Muscle of back (tissue), 11 donors: ENCODE measurements around the gene DGKD. TPM values are rescaled to one million over a fixed set of nuclear protein-coding genes. Genes with fewer than 3 reads are reported as not detected.

Experiments
- DNase-seq, 3 donors: peaks; one replicate each; pipeline versions ENCODE4 v3.0.0 to v3.0.0-alpha.2; 2013
- polyA plus RNA-seq, 10 donors: library from polyadenylated mRNA; unstranded; fragments of 120-200 nt; gene quantifications; one replicate each; pipeline ENCODE4 v1.2.1, GENCODE V29; 2013; ENCODE audit not compliant: insufficient read length in 10 of 10

The DGKD gene
- polyA plus RNA-seq, 10 donors: 19.5 to 35.6 (median 22.8) TPM

DNA sequence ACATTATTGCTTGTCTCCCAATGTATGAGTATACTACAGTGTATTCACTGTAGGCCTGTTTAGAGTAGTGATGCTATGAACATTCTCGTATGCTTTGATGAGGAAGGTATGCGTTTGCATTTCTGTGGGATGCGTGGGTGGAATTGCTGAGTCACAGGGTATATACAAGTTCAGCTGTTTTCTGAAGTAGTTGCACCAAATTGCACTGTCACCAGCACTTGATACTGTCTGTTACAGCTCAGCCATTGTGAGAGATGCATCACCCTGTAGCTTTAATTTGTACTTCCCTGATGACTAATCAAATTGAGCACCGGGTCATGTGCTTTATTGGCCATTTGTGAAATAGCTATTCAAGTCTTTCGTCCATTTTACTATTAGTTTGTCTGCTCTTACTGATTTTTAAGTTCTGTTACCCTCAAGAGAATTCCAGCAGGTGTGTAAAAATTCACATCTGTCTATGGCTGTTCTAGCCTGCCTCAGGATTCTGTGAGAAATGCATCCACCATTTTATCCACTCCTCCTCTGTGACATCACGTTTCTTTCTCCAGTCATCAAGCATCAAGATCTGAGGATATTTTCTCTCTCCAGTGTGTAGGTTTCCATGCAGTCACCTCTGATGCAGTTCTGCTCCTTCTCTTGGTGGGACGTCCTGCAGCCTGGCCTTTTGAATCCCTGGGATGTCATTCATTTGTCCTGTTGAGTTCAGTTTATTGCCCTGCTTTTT, 72.5 kb downstream of the DGKD start:
- DNase-seq: peak in 1 of 3 donors; percentile 67

DNA sequence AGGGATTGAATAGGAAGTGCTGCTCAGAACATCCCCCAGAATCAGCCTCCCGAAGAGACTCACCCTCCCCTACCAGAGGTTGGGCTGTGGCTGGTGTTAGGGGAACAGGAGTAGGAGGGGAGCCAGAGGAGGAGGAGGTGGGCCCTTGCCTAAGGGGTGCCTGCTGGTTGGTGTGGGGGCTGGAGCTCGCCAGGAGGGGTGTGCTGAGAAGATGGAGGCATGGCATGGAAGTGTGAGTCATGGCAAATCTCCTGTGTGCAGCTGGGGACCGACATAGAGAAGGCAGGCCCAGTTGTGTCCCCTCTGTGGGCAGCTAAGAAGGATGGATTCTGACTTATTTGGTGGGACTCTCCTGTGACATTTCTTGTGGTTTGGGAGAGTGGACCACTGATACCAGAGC, 73.7 kb downstream of the DGKD start:
- DNase-seq: no peak

DNA sequence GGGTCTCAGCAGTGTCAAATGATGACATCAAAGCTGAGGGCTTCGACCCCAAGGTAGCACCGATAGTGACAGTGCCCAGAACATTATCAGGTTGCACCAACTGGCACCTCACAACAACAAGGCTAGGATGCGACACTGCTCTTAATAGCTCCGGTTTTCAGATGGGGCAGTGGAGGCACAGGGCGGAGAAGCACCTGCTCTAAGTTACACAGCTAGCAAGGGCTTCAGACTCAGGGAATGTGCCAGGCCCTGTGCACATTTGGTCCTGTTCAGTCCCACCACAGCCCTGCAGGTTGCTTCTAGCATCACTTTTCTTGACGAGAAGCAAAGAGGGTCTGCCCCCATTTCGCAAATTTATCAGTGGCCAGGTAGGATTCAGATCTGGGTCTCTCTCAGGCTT, 74.1 kb downstream of the DGKD start:
- no peak for DNase-seq

DNA sequence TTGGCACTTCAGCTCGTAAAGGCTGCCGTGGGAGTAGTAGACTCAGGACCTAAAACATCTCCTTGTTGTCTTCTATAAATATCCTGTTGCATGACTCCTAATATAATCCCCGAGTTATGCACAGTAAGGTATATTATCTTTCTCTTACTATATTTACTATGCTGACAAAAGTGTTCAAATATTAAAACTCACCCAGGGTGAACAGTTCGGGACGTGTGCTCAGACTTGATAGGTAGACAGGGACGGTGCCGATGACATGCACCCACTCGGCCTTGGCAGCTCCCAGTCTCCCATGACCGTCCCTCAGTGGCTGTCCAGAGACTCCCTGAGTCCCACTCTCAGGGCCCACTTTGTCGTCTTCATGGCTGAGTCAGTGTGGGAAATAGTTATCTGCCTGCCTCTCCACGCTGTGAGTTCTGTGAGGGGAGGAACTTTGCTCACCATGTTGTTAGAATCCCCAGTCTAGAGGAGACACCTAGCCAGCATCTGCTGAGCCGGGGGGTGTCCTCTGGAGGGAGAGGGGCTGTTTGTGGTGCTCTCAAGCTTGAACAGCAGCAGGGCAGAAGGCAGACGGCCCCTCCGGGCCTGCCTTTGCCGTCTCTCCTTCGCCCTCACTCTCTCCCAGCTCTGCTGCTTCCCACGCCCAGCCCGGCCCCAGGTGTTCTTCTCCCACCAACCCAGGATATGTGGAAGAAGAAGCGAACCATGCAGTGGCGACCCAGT, 75.0 kb downstream of the DGKD start:
- no peak for DNase-seq

DNA sequence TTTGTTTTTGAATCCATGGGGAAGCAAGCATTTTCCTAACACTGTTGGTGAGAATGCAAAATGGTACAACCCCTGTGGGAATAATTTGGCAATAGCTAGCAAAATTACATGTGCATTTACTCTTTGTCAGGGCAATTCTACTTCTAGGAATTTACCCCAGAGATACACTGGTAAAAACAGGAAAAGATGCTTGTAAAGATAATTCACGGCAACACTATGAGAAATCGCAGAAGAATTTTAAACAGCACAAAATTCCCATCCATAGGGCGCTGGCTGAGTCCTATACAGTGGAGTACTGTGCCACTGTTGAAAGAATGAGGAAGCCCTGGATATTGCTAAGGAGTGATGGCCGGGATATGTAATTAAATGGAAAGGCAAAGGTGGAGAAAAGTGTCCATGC, 75.8 kb downstream of the DGKD start:
- DNase-seq: no peak

DNA sequence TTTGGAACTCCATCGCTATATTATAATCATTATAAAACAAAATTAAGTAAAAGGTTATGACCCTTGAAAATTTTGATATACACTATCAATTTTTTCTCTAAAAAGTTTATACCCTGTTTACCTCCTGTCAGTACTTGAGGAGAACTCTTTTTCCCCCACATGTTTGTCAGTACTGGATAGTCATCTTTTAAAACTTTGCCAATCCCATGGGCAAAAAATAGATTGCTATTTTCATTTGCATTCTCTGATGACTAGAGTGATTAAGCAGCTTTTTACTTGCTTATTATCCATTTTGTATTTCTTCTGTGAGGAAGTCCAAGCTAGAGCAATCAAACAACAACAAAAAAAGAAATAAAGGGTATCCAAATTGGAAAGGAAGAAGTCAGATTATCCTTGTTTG, 76.4 kb downstream of the DGKD start:
- no peak for DNase-seq

DNA sequence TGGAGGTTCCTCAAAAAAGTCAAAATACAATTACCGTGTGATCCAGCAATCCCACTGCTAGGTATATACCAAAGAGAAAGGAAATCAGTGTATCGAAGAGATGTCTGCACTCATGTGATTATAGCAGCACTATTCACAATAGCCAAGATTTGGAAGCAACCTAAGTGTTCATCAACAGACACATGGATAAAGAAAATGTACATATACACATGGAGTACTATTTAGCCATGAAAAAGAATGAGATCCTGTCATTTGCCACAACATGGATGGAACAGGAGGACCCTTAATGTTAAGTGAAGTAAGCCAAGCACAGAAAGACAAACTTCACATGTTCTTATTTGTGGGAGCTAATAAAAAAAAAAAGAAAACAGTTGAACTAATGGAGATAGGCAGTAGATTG, 78.7 kb downstream of the DGKD start:
- DNase-seq: no peak

DNA sequence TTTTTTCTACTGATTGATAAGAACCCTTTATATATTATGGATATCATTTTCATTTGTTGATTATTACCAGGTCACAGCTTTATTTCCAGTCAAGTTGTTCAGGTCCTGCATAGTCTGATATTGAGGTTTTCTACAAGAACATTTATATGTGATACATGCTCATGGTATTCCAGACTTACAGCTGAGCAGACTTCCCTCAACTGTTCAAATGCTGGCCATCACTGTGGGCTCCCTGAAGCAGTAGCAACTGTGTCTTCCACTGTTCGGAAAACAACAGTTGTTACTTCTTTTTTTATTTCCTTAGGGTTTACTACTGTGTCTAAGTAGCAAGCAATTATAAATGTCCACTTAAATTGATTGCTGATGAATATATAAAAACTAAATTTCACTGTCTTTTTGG, 79.5 kb downstream of the DGKD start:
- DNase-seq: no peak

DNA sequence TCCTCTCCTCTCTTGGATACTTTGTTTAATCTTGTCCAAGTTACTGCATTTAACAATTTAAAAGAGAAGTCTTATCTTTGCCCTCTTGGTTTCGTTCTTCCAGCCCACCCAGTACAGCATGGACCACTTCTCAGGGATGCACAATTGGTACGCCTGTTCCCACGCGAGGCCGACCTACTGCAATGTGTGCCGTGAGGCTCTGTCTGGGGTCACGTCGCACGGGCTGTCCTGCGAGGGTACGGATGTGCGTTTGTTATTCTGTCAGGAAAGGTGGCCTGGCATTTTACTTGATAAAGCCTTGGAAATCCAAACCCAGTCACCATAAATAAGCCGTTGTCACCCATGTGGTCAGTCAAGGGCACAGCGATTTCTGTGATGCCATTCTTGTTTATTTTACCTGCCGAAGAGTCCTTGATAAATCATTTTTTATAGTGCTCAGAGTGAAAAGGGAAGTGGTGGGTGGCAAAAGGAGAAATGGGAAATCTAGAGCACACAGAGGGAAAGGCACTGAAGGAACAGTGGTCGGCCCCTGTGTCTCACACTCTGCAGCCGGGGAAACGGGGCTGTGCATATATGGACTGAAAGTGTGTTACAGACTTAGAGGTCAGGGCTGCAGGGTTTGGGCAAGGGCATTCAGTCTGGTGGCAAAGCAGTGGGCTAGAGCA, 80.5 kb downstream of the DGKD start:
- no peak for DNase-seq

DNA sequence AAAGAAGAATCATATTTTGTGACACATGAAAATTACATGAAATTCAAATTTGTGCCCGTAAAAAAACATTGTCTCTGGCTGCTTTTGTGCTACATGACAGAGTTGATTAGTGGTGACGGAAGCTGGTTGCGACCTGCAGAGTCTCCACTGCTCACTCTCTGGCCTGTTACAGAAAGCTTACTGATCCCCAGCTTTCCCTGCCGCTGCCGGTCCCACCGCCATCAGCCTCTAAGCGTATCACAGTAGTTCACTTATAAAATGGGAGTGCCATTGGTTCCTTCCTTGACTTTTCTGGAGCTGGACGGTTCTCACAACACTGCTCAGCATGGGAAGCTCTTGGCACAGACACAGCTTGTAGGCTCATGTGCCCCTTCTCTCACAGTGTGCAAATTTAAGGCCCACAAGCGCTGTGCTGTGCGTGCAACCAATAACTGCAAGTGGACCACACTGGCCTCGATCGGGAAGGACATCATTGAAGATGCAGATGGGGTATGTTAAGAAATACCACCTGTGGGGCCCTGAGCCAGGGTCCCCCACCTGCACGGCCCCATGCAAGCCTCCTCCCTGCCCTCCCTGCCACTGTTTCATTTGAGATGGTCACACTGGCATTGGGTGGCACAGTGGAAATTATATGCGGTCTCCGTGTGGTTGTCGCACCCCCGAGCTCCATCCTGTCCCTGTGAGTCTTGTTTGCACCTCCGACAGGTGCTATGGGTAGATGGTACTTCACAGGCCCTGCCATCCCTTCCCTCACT, 81.3 kb downstream of the DGKD start:
- DNase-seq: no peak

DNA sequence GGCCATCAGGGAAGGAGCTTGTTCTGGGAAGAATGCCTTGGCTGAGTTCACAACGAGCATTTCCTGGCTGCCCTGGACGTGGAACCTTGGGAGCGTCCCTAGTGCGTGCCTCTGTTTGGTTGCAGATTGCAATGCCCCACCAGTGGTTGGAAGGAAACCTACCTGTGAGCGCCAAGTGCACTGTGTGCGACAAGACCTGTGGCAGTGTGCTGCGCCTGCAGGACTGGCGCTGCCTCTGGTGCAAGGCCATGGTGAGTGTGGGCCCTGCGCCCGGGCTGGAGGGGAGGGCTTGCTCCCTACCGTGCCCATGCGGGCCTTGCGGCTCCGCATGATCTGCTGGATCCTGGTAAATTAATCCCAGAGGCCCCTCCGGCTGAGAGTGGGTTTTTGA, 81.9 kb downstream of the DGKD start:
- DNase-seq: no peak

DNA sequence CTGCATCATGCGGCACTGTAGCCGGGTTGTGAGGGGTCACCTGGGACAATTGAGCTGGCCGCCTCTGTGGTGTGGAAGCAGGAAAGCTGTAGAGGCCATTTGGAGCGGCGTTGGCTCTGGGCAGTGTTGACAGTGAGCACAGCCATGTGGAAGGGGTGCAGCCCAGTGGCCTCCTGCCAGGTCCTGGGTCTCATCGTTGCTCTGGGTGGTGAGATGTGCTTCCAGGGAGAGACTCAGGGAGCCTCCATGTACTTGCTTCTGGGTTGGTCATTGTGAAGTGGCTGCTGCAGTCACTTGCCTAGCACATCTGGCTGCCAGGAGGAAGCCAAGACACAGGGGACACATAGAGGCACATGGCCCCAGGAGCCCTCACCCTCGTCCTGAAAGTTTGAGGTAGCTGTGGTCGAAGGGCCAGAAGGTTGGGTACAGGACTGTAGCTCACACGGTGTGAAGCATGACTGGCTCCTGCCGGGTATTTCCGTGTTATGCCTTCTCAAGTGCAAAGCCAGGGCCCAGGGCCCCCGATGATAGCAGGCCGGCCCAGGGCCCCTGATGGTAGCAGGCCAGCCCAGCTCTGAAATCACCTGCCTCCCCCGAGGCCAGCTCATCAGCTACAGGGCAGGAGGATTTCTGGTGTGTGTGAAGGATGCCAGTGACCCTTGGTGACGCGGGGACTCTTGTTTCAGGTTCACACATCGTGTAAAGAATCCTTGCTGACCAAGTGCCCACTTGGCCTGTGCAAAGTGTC, 82.6 kb downstream of the DGKD start:
- no peak for DNase-seq

DNA sequence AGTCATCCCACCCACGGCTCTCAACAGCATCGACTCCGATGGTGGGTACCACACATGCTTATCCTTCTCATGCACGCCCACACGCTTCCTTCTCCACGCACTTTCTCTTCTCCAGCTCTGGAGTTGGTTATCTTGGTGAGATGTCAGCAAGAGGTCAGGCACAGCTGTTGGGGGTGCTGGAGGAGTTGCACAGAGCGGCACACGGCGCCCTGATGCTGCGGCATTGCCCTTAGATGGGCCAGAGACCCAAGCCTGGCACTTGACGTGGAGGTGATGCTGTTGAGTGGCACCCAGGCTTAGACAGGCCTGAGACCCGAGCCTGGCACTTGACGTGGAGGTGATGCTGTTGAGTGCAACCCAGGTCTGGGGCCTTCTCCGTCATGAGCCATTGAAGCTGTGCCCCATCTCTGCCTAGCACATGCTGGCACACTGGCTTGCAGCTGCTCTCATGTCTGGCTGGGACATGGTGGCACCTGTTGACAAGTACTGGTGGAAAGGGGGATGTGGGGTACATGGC, 83.2 kb downstream of the DGKD start:
- no peak for DNase-seq

DNA sequence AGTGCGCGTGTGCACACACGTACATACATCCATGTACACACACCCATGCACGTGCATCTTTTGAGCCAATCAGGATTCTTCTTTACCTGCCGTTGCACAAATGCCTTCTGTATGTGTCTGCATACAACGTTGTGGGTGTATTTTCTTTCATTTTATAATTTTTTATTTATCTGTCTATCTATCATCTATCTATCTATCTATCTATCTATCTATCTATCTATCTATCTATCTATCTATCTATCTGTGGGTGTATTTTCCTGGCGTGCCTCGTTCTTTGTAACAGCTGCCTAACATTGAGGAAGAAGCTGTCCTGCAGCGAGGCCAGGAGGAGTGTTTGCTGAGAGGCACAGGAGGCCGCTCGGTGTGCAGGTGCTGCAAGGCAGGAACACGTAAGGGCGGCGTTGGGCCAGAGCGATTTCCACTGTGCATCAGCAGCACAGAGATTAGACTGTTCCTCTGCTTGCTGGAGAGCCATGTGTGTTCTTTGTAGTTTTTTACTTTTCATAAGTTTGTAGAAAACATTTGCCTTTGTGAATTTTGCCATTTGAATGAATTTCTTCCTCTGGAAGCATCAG, 84.4 kb downstream of the DGKD start:
- DNase-seq: no peak

DNA sequence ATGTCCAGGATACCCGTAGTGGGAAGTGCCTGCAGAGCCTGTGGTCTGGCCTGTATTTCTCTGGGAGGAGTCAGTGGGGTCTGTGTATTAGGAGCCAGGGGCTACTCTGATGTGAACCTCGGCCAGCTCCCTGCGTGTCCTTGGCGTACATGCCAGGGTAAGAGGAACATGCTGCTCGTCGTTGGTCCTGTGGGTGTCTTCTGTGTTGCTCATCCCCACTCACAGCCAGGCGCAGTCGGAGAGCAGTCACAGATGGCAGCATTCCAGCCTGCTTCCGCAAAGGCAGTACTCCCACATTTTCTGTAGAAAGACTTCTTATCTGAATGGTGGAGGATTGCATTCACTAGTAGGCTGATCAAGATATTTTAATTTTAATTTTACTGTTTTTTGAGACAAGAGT, 84.9 kb downstream of the DGKD start:
- DNase-seq: peak in 1 of 3 donors; percentile 52

DNA sequence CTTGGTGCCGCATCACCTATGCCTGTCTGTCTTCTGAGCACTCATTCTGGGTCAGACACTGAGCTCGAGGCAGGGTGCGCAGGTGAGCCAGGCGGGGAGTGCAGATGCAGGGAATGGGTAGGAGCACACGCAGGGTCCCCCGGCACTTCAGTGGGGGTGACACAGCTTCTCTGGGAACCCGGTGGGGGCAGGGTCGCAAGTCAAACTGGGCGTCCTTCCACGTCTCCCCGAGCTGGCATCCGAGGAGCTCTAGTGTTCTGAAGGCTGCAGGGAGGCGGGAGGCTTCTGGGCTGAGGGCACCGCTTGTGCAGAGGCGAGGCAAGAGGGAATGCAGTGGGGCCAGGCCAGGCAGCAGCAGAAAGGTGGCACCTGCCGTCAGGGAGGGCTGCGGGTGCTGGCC, 86.0 kb downstream of the DGKD start:
- DNase-seq: no peak

DNA sequence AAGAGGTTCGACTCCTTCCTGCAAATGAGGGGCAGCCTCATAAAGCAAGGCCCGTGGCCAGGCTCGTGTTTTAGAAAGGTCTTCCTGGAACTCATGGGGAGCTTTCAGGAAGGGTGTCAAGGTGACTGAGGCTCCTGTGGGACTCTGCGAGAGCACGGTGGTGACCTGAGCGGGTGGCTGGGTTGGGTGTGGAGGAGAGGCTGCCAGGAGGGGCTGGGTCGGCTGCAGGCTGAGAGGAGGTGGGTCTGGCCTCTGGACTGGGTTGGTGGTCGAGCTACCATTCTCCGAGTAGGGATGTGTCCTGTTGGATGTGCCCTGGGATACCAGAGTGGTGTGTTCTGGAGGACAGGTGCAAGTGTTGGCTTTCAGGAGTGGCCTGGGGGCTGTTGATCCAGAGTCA, 86.4 kb downstream of the DGKD start:
- DNase-seq: no peak

DNA sequence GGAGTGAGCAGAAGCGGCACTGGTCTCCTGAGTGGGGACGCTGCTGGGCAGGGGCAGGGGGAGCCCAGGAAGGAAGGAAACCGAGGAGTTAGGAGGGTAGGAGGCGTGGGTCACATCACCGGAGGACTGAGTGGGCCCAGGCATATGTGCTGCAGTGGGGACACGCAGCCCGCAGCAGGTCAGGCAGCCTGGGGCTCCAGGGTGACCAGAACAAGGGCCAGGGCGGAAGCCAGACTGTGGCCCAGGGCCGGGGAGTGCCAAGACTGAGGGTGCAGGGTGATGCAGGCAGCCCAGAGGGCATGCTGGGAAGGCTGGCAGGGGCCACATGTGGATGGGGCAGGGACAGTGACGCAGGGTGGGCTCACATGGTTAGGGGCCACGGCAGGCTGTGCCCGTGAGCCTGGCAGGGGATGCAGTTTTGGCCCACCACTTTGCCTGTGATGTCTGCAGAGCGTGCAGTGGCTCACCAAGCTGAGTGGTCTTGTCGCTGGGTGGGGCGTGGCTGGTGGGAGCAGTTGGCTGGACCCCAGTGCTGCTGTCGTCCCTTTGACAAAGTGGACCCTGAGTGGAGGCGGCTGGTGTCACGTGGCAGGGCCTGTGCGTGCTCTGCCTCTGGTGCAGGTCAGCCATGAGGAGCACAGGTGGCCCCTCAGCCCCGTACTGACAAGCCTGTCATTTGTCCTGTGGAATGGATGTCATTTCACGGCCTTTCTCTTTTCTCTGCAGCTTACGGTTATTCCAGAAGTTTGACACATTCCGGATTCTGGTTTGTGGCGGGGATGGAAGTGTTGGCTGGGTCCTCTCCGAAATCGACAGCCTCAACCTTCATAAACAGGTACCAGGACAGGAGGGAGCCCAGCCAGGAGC, 87.1 kb downstream of the DGKD start:
- DNase-seq: no peak

DNA sequence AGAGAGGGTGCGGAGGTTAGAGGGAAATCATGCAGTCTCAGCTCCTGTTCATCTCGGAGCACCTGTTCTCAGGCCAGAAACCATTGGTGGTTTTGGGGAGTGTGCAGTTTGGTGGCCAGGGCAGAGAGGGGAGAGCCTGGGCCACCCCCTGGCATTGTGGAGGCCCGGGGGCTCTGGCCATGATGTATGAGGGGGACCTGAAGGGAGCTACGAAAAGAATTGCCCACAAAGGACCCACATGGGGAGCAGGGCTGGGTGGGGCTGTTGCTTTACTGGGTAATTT, 87.7 kb downstream of the DGKD start:
- no peak for DNase-seq

DNA sequence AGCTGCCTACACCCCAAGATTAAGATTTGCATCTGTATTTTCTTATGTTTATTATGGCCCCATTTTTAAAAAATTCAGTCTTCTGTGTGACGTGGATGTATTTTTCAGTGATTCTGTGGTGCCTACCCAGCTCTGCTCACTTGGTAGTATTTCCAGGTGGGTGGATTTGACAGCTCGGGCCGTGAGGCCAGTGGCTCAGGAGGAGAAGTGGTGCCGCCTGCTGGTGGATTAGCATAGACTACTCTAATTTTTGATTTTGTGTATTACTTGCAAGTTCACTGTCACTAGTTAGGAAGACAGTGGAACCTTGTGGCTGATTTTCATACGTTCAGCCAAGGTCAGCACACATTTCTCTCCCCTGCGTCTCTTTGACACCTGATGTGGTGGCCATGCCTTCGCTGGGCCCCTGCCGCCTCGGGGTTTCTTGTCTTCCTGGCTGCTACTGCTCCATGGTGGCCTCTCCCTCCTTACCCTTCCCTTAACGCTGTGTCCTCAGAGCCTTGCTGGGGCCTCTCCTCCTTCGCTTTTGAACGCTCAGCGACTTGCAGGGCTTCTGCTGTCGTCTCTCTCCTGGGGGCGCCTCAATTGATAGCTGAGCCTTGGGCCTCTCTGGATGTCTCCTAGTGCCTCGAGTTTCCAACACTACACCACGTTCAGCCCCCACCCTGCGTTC, 89.4 kb downstream of the DGKD start:
- DNase-seq: peak; percentile 60 to 88 (median 85)
